Panc1 (cell line): ENCODE data around the gene F2R. TPM values are rescaled to one million over a fixed set of nuclear protein-coding genes. Genes with fewer than 3 reads are reported as not detected.
"Not testable (repeated sequence)": the region's sequence is repeated elsewhere in the genome, so short reads cannot be mapped to it uniquely, and the experiment has no call there.

Source experiments
- ATAC-seq: fragments of 200-7000 bp; cut with Tn5 transposase; 2 replicates; pipeline ENCODE4 v1.9.1; 2020; ENCODE audit warnings: mild to moderate bottlenecking, moderate library complexity
- BruUV-seq: library from RNA; stranded (reverse); fragments of 400-500 nt; replicated peaks from 2 replicates; lab custom pipeline; 2021; lab: Mats Ljungman, UMichigan
- CTCF ChIA-PET: fragments of 300-600 bp; sonication (Branson Sonifier 250); formaldehyde crosslinking; loops from one replicate; lab custom pipeline; 2022; ENCODE audit warnings: antibody characterized with exemption; lab: Charles Lee
- POLR2A ChIA-PET: fragments of 300-600 bp; sonication (Branson Sonifier 250); formaldehyde crosslinking; loops from one replicate; lab custom pipeline; 2022; ENCODE audit warnings: antibody characterized with exemption; lab: Charles Lee
- DNase-seq: peaks from one replicate; pipeline ENCODE4 v3.0.0-alpha.2; 2010; ENCODE audit warnings: low read depth, low spot score
- H3K27ac ChIP-seq: 2 replicates; pipeline ENCODE4 v1.5.1; 2011; ENCODE audit warnings: mild to moderate bottlenecking, low read length, inconsistent platforms
- H3K27me3 ChIP-seq: fragments of 200-500 bp; sonication (Bioruptor generic); 2 replicates; pipeline ENCODE4 v1.6.0; 2014; ENCODE audit warnings: low read length, inconsistent platforms; ENCODE audit not compliant: control insufficient read depth, insufficient read depth
- H3K36me3 ChIP-seq: fragments of 200-500 bp; sonication (Bioruptor generic); 2 replicates; pipeline ENCODE4 v1.5.1; 2014; ENCODE audit warnings: inconsistent platforms, mild to moderate bottlenecking, low read length, moderate library complexity; ENCODE audit not compliant: control insufficient read depth, insufficient read depth
- H3K4me1 ChIP-seq: 2 replicates; pipeline ENCODE4 v1.5.1; 2011; ENCODE audit warnings: inconsistent platforms, mild to moderate bottlenecking, low read length, moderate library complexity; ENCODE audit not compliant: control insufficient read depth, insufficient read depth
- H3K4me3 ChIP-seq, 2 experiments: 2 replicates each; pipeline ENCODE4 v1.5.1; 2011 to 2012; ENCODE audit warnings: low read depth in 2 of 2, low read length in 2 of 2, mild to moderate bottlenecking in 2 of 2, inconsistent platforms in 1 of 2, moderate library complexity in 1 of 2
- H3K9me3 ChIP-seq: fragments of 200-500 bp; sonication (Bioruptor generic); 2 replicates; pipeline ENCODE4 v1.5.1; 2014; ENCODE audit warnings: low read depth, mild to moderate bottlenecking, inconsistent platforms, low read length, moderate library complexity; ENCODE audit not compliant: control insufficient read depth, insufficient read depth
- CTCF ChIP-seq: fragments of 450-650 bp; IDR thresholded peaks from 2 replicates; pipeline ENCODE4 v1.5.1; 2017; ENCODE audit warnings: mild to moderate bottlenecking
- POLR2AphosphoS5 ChIP-seq: IDR thresholded peaks from 2 replicates; pipeline ENCODE4 v1.6.1; 2012; ENCODE audit warnings: mild to moderate bottlenecking, low read depth, low read length, moderate library complexity
- REST ChIP-seq, 2 experiments: IDR thresholded peaks; 2 replicates each; pipeline ENCODE4 v1.6.1; 2011 to 2012; ENCODE audit warnings: low read depth in 2 of 2, control low read depth in 1 of 2, low read length in 1 of 2, mild to moderate bottlenecking in 1 of 2, moderate library complexity in 1 of 2; ENCODE audit not compliant: insufficient read depth in 1 of 2
- SIN3A ChIP-seq: IDR thresholded peaks from 2 replicates; pipeline ENCODE4 v1.6.1; 2012; ENCODE audit warnings: low read depth, mild to moderate bottlenecking, low read length, moderate library complexity, borderline replicate concordance; ENCODE audit not compliant: insufficient read depth
- TCF7L2 ChIP-seq: IDR thresholded peaks from 2 replicates; pipeline ENCODE4 v1.6.1; 2011; ENCODE audit warnings: mild to moderate bottlenecking, low read depth, low read length, inconsistent platforms
- in situ Hi-C: cut with HindIII; loops from 2 replicates; pipeline ENCODE4 v1.10.0; 2016; ENCODE audit warnings: low sequenced_read_pairs, low pct_unique_long_range_greater_than_20kb
- intact Hi-C: fragments of 100-400 bp; cut with micrococcal nuclease; formaldehyde crosslinking; loops from one replicate; pipeline ENCODE4 v1.10.0; 2022; ENCODE audit not compliant: unreplicated experiment
- total RNA-seq: library from RNA; stranded (reverse); gene quantifications from one replicate; pipeline ENCODE4 v1.2.1, GENCODE V29; 2021; ENCODE audit not compliant: unreplicated experiment

Gene F2R
- total RNA-seq, 1 experiment from 2014 or later, result 26.0 TPM

GRCh38 chr5:76765249-76765648 lies 49.3 kb downstream of the F2R start:
- POLR2A ChIA-PET, result no interaction called here
- in situ Hi-C loops (no loop called here), intact Hi-C loops (loop anchor here (5.0 kb wide), 1 partner anchor 48 kb away; the partner anchor contains the start of gene F2R)
- BruUV-seq, result no TSS peak
- CTCF ChIA-PET, result interaction anchor here (0.6 kb wide), 1 partner anchor 8 kb away, joined by 3 read pairs; no protein-coding TSS in a partner anchor
- Histone ChIP-seq H3K4me1 (no peaks in the 10 kb centered on the region), H3K36me3 (no peaks in the 10 kb centered on the region), H3K4me3 (no peak overlapping the region), H3K9me3 (no peaks in the 10 kb centered on the region; the same call in 1 of the 2 replicates), H3K27ac (no peak overlapping the region), H3K27me3 (no peaks in the 10 kb centered on the region)
- ATAC-seq (peak; percentile 27; the same call in 1 of the 2 replicates), DNase-seq (no peak)
- TF ChIP-seq TCF7L2, result no peak
- no peak for TF ChIP-seq REST (IDR thresholded peaks at IDR 0.05; ENCODE audit: insufficient read depth in 1 of 2, low read depth in 2 of 2, low read length in 1 of 2)
- TF ChIP-seq POLR2AphosphoS5, result no peak

GRCh38 chr5:76766746-76767145 lies 50.8 kb downstream of the F2R start:
- Histone ChIP-seq H3K27ac (no peak overlapping the region), H3K9me3 (no peaks in the 10 kb centered on the region; the same call in 1 of the 2 replicates), H3K36me3 (no peaks in the 10 kb centered on the region), H3K27me3 (no peaks in the 10 kb centered on the region), H3K4me3 (no peak overlapping the region), H3K4me1 (no peaks in the 10 kb centered on the region; the same call in 1 of the 2 replicates)
- in situ Hi-C loops, result no loop called here
- TF ChIP-seq REST (IDR thresholded peaks at IDR 0.05; ENCODE audit: insufficient read depth in 1 of 2, low read depth in 2 of 2, low read length in 1 of 2) (no peak), CTCF (no peak), TCF7L2 (no peak), POLR2AphosphoS5 (no peak), SIN3A (no peak)
- ChIA-PET CTCF (interaction anchor here (0.6 kb wide), 1 partner anchor 26 kb away, joined by 3 read pairs; no protein-coding TSS in a partner anchor), POLR2A (no interaction called here)
- no TSS peak for BruUV-seq
- no peak for DNase-seq
- intact Hi-C loops, result loop anchor here (5.0 kb wide), 1 partner anchor 49 kb away; the partner anchor contains the start of gene F2R
- ATAC-seq, result no peak

GRCh38 chr5:76771041-76771440 lies 55.1 kb downstream of the F2R start:
- H3K27me3 ChIP-seq, in situ Hi-C loops, H3K36me3 ChIP-seq, H3K4me1 ChIP-seq, H3K27ac ChIP-seq, BruUV-seq, ATAC-seq, H3K9me3 ChIP-seq, H3K4me3 ChIP-seq, POLR2A ChIA-PET, intact Hi-C loops, DNase-seq, CTCF ChIA-PET: not testable (repeated sequence)
